ENCODE results near the gene PKD1. TPM values are rescaled to one million over a fixed set of nuclear protein-coding genes. Genes with fewer than 3 reads are reported as not detected.
A peak's percentile ranks its signal among the peaks of the same experiment; 100 is the strongest.

The PKD1 gene
- total RNA-seq, 1 donor, result 180 TPM

DNA sequence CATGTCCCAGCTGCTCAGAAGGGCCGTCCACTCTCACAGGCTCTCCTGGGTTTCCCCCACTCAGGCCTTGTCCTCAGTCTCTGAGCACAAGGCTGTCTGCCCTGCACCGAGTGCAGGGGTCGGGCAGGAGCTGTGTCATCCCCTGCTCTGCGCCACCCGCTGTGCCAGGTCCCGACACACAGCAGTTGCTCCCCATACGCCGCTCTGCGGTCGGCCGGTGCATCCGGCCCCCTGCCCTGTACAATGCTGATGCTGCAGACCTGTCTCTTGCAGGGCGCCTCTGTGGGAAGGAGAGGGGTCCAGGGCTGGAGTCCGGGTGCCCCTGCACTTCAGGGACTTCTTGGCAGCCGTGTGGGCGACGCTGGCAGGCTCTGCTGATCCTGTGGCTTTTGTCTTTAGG lies 81.8 kb downstream of the PKD1 start:
- Histone ChIP-seq H3K27ac (ENCODE audit: low read depth, low read length) (no peak overlapping the region), H2AFZ (ENCODE audit: low read length) (no peak overlapping the region), H4K20me1 (ENCODE audit: insufficient read depth, low read length) (peaks cover 16% of the 10 kb centered on the region), H3K4me1 (ENCODE audit: insufficient read depth, low read length) (peaks cover 1% of the 10 kb centered on the region), H3K4me3 (ENCODE audit: insufficient read depth, low read length) (no peak overlapping the region), H3K4me2 (ENCODE audit: insufficient read depth, low read length) (no peak overlapping the region), H3K79me2 (ENCODE audit: insufficient read depth, low read length) (peaks cover 22% of the 10 kb centered on the region), H3K9me3 (ENCODE audit: low read depth, low read length) (no peaks in the 10 kb centered on the region), H3K27me3 (ENCODE audit: insufficient read depth, low read length) (no peaks in the 10 kb centered on the region), H3K36me3 (ENCODE audit: insufficient read depth, low read length) (peaks cover 44% of the 10 kb centered on the region)
- DNase-seq (ENCODE audit: insufficient read length, low spot score, missing footprints), result no peak
- TF ChIP-seq, protein P1, sequence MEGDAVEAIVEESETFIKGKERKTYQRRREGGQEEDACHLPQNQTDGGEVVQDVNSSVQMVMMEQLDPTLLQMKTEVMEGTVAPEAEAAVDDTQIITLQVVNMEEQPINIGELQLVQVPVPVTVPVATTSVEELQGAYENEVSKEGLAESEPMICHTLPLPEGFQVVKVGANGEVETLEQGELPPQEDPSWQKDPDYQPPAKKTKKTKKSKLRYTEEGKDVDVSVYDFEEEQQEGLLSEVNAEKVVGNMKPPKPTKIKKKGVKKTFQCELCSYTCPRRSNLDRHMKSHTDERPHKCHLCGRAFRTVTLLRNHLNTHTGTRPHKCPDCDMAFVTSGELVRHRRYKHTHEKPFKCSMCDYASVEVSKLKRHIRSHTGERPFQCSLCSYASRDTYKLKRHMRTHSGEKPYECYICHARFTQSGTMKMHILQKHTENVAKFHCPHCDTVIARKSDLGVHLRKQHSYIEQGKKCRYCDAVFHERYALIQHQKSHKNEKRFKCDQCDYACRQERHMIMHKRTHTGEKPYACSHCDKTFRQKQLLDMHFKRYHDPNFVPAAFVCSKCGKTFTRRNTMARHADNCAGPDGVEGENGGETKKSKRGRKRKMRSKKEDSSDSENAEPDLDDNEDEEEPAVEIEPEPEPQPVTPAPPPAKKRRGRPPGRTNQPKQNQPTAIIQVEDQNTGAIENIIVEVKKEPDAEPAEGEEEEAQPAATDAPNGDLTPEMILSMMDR (IDR thresholded peaks at IDR 0.05; ENCODE audit: extremely low read depth, low read depth, low read length), result no peak

DNA sequence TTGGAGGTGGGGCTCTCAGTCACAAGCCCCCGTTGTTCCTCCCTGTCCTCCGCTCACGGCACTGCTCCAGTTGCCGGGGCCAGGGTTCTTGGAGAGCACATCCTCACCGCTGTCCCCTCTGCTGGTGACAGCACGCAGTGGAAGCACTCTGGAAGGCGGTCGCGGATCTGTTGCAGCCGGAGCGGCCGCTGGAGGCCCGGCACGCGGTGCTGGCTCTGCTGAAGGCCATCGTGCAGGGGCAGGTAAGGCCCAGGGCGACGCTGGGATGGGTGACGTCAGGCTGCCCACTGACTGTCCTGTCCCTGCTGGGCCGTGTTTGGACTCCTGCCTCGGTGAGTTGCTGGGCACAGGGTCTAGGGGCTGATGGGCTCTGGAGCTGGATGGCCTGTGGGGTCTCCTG lies 82.5 kb downstream of the PKD1 start:
- TF ChIP-seq, protein P1 (IDR thresholded peaks at IDR 0.05; ENCODE audit: extremely low read depth, low read depth, low read length), result no peak
- Histone ChIP-seq H4K20me1 (ENCODE audit: insufficient read depth, low read length) (peaks cover 16% of the 10 kb centered on the region), H2AFZ (ENCODE audit: low read length) (no peak overlapping the region), H3K9me3 (ENCODE audit: low read depth, low read length) (no peaks in the 10 kb centered on the region), H3K36me3 (ENCODE audit: insufficient read depth, low read length) (peaks cover 38% of the 10 kb centered on the region), H3K4me3 (ENCODE audit: insufficient read depth, low read length) (no peak overlapping the region), H3K79me2 (ENCODE audit: insufficient read depth, low read length) (peaks cover 29% of the 10 kb centered on the region), H3K27me3 (ENCODE audit: insufficient read depth, low read length) (no peaks in the 10 kb centered on the region), H3K4me1 (ENCODE audit: insufficient read depth, low read length) (peaks cover 6% of the 10 kb centered on the region), H3K27ac (ENCODE audit: low read depth, low read length) (no peak overlapping the region), H3K4me2 (ENCODE audit: insufficient read depth, low read length) (no peak overlapping the region)
- no peak for DNase-seq (ENCODE audit: insufficient read length, low spot score, missing footprints)

DNA sequence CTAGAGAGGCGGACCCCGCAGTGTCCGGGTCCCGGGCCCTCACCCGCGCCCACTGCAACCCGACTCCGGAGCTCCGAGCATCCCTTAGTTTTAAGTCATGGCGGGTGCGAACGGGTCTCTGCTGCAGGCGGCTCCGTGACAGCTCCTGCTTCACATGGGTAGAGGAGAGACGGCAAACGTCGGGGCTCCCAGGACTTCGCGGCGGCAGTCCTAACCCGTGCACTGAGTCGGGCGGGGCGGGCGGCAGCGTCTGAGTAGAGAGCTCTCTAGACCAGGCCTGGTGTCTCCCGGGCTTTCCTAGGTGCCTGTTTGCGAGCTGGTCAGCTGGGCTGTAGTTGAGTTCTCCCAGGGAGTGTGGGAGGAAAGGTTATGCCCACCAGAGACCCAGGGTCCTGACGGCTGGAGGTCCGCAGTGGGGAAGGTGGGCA lies 87.6 kb downstream of the PKD1 start:
- Histone ChIP-seq H3K4me1 (ENCODE audit: insufficient read depth, low read length) (peaks cover 13% of the 10 kb centered on the region), H3K36me3 (ENCODE audit: insufficient read depth, low read length) (peaks cover 22% of the 10 kb centered on the region), H4K20me1 (ENCODE audit: insufficient read depth, low read length) (peaks cover 1% of the 10 kb centered on the region), H2AFZ (ENCODE audit: low read length) (peak overlapping the region; percentile 81), H3K27ac (ENCODE audit: low read depth, low read length) (peak overlapping the region; percentile 21), H3K4me2 (ENCODE audit: insufficient read depth, low read length) (peak overlapping the region; percentile 90), H3K4me3 (ENCODE audit: insufficient read depth, low read length) (peak overlapping the region; percentile 91), H3K9me3 (ENCODE audit: low read depth, low read length) (no peaks in the 10 kb centered on the region), H3K79me2 (ENCODE audit: insufficient read depth, low read length) (peaks cover 36% of the 10 kb centered on the region), H3K27me3 (ENCODE audit: insufficient read depth, low read length) (no peaks in the 10 kb centered on the region)
- TF ChIP-seq, protein P1 (IDR thresholded peaks at IDR 0.05; ENCODE audit: extremely low read depth, low read depth, low read length), result no peak
- DNase-seq (ENCODE audit: insufficient read length, low spot score, missing footprints), result no peak

DNA sequence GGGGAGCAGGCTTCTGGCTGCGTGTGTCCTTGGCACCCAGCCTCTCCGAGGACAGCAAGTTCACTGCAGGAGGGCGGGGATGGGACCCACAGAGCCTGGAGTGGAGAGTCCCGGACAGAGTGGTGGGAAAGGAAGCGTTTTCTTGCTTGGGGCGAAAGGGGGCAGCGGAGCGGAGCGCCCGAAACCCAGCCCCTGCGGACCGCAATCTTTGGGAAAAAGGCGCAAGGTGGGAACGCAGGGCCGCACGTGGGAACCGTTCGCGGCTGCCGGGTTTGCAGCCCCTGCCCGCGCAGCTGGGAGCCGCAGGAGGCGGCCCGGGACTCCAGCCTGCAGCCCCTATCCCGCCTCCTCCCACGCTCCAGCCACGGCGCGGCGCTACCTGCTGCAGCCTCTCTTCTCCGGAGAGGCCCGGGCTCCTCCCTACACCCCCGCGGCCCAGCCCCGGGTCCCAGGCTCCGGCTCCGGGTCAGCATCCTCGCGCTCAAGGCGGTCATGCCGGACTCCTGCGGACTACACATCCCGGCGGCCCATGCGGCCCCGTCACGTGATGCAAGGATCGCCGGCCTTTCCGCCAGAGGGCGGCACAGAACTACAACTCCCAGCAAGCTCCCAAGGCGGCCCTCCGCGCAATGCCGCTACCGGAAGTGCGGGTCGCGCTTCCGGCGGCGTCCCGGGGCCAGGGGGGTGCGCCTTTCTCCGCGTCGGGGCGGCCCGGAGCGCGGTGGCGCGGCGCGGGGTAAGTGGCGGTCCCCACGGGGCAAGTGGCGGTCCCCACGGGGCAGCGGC lies 88.2 kb downstream of the PKD1 start, which contains the start of the genes NTHL1 and TSC2:
Gene NTHL1 (minus strand): TSS at position 505 of the 786 bp plus-strand sequence. CDS start 11 bp downstream, at position 494.
Gene TSC2 (plus strand): TSS at position 656 of the 786 bp plus-strand sequence. CDS start 631 bp downstream, outside the sequence.
- peak within 1 kb of the TSS; percentile 91 for H3K4me3 ChIP-seq (ENCODE audit: insufficient read depth, low read length)
- peak; percentile 100 for DNase-seq (ENCODE audit: insufficient read length, low spot score, missing footprints)
- no peaks in the 10 kb centered on the region for H3K9me3 ChIP-seq (ENCODE audit: low read depth, low read length)
- peaks cover 13% of the 10 kb centered on the region for H3K4me1 ChIP-seq (ENCODE audit: insufficient read depth, low read length)
- TF ChIP-seq, protein P1 (IDR thresholded peaks at IDR 0.05; ENCODE audit: extremely low read depth, low read depth, low read length), result no peak
- H2AFZ ChIP-seq (ENCODE audit: low read length), result peak within 1 kb of the TSS; percentile 81
- peaks cover 36% of the 10 kb centered on the region for H3K79me2 ChIP-seq (ENCODE audit: insufficient read depth, low read length)
- no peaks in the 10 kb centered on the region for H3K27me3 ChIP-seq (ENCODE audit: insufficient read depth, low read length)
- peak within 1 kb of the TSS; percentile 21 for H3K27ac ChIP-seq (ENCODE audit: low read depth, low read length)
- H3K36me3 ChIP-seq (ENCODE audit: insufficient read depth, low read length), result peaks cover 18% of the 10 kb centered on the region
- no peaks in the 10 kb centered on the region for H4K20me1 ChIP-seq (ENCODE audit: insufficient read depth, low read length)
- H3K4me2 ChIP-seq (ENCODE audit: insufficient read depth, low read length), result peak within 1 kb of the TSS; percentile 90
